AG09309 (cell line): Measurements from ENCODE around the gene VIPR2.

Experiments
- DNase-seq: peaks from one replicate; pipeline ENCODE4 v3.0.0-alpha.2; 2010; ENCODE audit warnings: low read depth
- H3K4me3 ChIP-seq: 2 replicates; pipeline ENCODE4 v1.5.1; 2011; ENCODE audit warnings: mild to moderate bottlenecking, low read depth, low read length, moderate library complexity; ENCODE audit not compliant: control insufficient read depth
- CTCF ChIP-seq: IDR thresholded peaks from 2 replicates; pipeline ENCODE4 v1.5.1; 2011; ENCODE audit warnings: mild to moderate bottlenecking, low read depth, low read length, inconsistent platforms; ENCODE audit not compliant: insufficient read depth, control insufficient read depth; ENCODE audit errors: missing control alignments

The VIPR2 gene

GRCh38 chr7:159059629-159060028, 85.0 kb downstream of the VIPR2 start:
- no peak for TF ChIP-seq CTCF
- H3K4me3 ChIP-seq, result no peak overlapping the region
- DNase-seq, result no peak

- no peak for TF ChIP-seq CTCF
- no peak overlapping the region for H3K4me3 ChIP-seq
- no peak for DNase-seq
Measured at GRCh38 chr7:159057647-159058046, 87.0 kb downstream of the VIPR2 start.

- DNase-seq, result no peak
- H3K4me3 ChIP-seq, result no peak overlapping the region
- TF ChIP-seq CTCF, result no peak
Measured at GRCh38 chr7:159056737-159057136, 87.9 kb downstream of the VIPR2 start.

- H3K4me3 ChIP-seq, result no peak overlapping the region
- no peak for TF ChIP-seq CTCF
- DNase-seq, result no peak
Measured at GRCh38 chr7:159051916-159052315, 92.8 kb downstream of the VIPR2 start.

GRCh38 chr7:159050704-159051103, 94.0 kb downstream of the VIPR2 start:
- no peak overlapping the region for H3K4me3 ChIP-seq
- DNase-seq, result no peak
- TF ChIP-seq CTCF, result no peak

GRCh38 chr7:159049266-159050025, 95.2 kb downstream of the VIPR2 start:
- TF ChIP-seq CTCF, result no peak
- H3K4me3 ChIP-seq, result no peak overlapping the region
- DNase-seq, result no peak
